Measurements from ENCODE around the gene SARDH.

DNA sequence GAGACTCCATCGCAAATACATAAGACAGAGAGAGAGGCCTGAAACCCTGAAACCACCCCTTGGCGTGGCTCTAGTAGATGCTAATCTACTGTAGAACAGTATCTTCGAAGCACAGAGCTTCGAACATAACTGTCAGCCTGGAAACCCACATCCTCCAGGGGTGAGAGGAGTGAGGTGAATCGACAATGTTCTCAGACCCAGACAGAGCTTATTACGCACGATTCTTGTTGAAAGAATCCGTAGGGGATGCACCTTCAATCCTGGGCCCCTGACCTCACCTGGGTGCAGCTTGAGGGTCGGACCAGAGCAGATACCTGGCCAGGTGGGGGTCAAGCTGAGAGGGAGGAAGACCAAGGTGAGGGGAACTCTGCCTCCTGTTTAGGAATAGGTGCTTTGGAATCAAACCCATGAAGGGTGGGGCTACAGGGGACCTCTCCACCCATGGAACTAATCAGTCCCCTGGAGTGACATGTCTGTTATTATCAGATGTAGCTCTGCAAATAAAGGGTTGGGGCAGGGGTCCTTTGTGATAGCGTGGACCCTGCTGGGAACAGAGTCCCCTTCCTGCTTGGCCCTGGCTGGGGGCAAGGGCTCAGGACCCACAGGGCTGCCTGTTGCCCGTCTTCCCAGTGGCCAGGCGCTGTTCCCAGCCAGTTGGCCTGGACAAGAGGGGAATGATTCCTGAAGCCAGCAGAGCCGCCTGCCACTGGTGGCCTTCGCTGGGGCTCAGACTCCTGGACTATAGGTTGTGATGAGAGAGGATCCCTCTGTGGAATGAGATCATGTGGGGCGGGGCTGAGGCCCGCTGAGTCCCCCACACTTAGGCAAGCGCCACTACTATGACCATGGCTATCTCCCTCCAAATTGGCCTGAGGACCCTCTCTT lies 60.8 kb downstream of the SARDH start:
- TF ChIP-seq CTCF (IDR thresholded peaks at IDR 0.05; ENCODE audit: borderline replicate concordance, extremely low read depth, low read length, poor library complexity, severe bottlenecking) (no peak), EZH2 (IDR thresholded peaks at IDR 0.05; ENCODE audit: borderline replicate concordance, low read depth, low read length, severe bottlenecking) (no peak)
